GM12891 (cell line): ENCODE results near the gene PSAPL1.

Source experiments
- DNase-seq: peaks from one replicate; pipeline ENCODE4 v3.0.0; 2011; ENCODE audit warnings: low spot score; ENCODE audit not compliant: insufficient read length
- FAIRE-seq: peaks from 2 replicates; lab custom pipeline; 2011; peaks lifted over from hg19 to GRCh38; lab: Jason Lieb, UNC
- PAX5 ChIP-seq: IDR thresholded peaks from 2 replicates; pipeline ENCODE4 v1.6.1; 2011; ENCODE audit warnings: low read length, moderate library complexity, mild to moderate bottlenecking; ENCODE audit not compliant: insufficient read depth, severe bottlenecking
- POLR2A ChIP-seq: IDR thresholded peaks from 2 replicates; pipeline ENCODE4 v1.6.1; 2011; ENCODE audit warnings: low read depth, low read length, control low read depth
- POLR2AphosphoS5 ChIP-seq: IDR thresholded peaks from 2 replicates; pipeline ENCODE4 v1.6.1; 2011; ENCODE audit warnings: low read depth, low read length, control low read depth
- POU2F2 ChIP-seq: IDR thresholded peaks from 2 replicates; pipeline ENCODE4 v1.6.1; 2011; ENCODE audit warnings: low read depth, mild to moderate bottlenecking, control low read depth, low read length, moderate library complexity
- SPI1 ChIP-seq: IDR thresholded peaks from 2 replicates; pipeline ENCODE4 v1.6.1; 2011; ENCODE audit warnings: low read depth, low read length, control low read depth
- TAF1 ChIP-seq: IDR thresholded peaks from 2 replicates; pipeline ENCODE4 v1.6.1; 2011; ENCODE audit warnings: low read depth, low read length, control low read depth

The PSAPL1 gene

DNA sequence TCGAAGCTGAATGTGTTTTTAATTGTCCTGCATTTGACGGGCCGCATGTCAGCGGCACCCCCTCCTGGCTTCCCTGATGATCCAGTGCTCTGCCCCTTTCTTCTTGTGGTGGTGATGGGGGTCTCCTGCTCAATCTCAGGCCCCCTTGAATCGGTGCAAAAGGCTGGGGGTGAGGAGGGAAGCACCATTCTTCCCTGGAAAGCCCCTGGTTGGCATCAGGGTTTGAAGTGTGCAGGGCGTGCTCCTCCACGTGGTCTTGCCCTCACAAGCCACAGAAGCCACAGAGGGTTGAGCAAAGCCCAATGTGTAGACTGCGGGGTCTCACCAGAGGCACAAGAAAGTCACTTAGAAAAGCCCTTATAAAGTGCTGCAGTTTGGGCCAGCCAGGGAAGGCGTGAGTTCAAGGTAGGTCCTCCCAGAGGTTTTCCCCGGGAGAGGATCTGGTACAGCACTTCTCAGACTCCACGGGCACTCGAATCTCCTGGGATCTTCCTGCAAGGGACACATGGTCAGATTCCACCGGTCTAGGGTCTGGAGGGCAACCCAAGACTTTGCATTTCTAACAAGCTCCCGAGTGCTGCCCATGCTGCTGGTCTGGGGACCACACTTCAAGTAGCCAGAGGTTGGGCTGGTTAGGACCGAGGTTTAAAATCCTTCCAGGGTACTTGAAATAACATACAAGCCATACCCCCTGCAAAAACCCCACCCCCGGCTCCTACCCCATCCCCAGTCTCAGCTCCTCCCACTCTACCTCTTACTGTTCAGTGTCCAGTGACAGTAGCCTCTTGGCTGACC, 35.1 kb downstream of the PSAPL1 start:
- FAIRE-seq (no peak), DNase-seq (no peak)
- no peak for TF ChIP-seq POU2F2
- no peak for TF ChIP-seq POLR2A

DNA sequence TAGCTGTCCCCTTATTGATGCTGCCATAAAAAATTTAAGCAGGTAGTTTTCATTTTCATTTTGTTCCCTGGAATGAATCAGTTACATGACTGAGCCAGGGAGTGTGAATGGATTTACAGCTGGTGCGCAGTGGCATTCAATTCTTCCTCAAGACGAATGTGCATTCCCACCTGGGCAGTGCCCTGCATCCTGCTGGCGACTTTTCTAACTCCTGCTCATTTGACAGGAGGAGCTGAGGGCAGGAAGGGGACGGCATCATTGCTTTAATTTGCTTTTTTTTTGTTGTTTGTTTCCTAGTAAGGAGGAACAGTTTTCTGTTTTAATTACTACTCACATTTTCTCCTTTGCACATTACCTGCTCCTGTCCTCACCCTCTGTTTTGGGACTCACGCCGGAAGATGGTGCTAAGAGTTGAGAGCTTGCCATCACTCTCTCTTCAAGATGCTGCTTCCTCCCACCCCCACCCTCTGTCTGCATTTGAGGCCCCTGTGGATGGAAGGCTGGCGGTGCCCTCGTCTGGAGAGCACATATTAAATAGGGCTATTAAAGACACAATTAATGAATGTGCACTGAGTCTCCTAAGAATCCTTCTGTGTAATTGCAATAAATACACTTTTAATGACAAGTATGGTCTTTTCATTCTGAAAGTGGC, 35.8 kb downstream of the PSAPL1 start:
- DNase-seq (no peak), FAIRE-seq (no peak)
- TF ChIP-seq POLR2A, result no peak
- TF ChIP-seq PAX5, result no peak
- no peak for TF ChIP-seq TAF1
- TF ChIP-seq POU2F2, result no peak
- TF ChIP-seq SPI1, result no peak
- no peak for TF ChIP-seq POLR2AphosphoS5

DNA sequence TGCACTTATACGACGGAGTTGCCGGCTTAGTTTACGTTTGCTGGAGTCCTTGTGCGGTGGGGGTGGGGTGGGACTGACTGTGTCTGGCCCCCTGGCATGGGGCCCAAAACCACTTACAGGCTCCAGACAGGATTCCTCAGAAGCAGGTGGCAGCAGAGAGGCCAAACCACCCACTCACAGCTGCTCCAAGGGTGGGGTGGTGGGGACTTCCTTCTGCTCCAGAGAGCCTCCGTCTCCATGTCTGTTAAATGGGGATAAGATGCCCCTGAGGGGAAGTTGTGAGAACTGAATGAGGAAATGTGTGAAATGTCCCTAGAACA, 36.7 kb downstream of the PSAPL1 start:
- FAIRE-seq (no peak), DNase-seq (no peak)
- TF ChIP-seq POLR2A, result no peak
- no peak for TF ChIP-seq TAF1
- no peak for TF ChIP-seq POLR2AphosphoS5
- no peak for TF ChIP-seq PAX5
- no peak for TF ChIP-seq POU2F2
- no peak for TF ChIP-seq SPI1

- TF ChIP-seq POLR2A (no peak), POLR2AphosphoS5 (no peak), POU2F2 (no peak), SPI1 (no peak), TAF1 (no peak), PAX5 (no peak)
- no peak for DNase-seq
- no peak for FAIRE-seq
Measured at GRCh38 chr4:7397206-7398103, 37.3 kb downstream of the PSAPL1 start.

GRCh38 chr4:7396186-7396910, 38.4 kb downstream of the PSAPL1 start:
- no peak for TF ChIP-seq POLR2A
- no peak for TF ChIP-seq PAX5
- TF ChIP-seq TAF1, result no peak
- no peak for TF ChIP-seq POLR2AphosphoS5
- FAIRE-seq (no peak), DNase-seq (no peak)

GRCh38 chr4:7395645-7396044, 39.1 kb downstream of the PSAPL1 start:
- TF ChIP-seq TAF1 (no peak), PAX5 (no peak), POLR2A (no peak), SPI1 (no peak), POU2F2 (no peak), POLR2AphosphoS5 (no peak)
- DNase-seq (no peak), FAIRE-seq (no peak)

DNA sequence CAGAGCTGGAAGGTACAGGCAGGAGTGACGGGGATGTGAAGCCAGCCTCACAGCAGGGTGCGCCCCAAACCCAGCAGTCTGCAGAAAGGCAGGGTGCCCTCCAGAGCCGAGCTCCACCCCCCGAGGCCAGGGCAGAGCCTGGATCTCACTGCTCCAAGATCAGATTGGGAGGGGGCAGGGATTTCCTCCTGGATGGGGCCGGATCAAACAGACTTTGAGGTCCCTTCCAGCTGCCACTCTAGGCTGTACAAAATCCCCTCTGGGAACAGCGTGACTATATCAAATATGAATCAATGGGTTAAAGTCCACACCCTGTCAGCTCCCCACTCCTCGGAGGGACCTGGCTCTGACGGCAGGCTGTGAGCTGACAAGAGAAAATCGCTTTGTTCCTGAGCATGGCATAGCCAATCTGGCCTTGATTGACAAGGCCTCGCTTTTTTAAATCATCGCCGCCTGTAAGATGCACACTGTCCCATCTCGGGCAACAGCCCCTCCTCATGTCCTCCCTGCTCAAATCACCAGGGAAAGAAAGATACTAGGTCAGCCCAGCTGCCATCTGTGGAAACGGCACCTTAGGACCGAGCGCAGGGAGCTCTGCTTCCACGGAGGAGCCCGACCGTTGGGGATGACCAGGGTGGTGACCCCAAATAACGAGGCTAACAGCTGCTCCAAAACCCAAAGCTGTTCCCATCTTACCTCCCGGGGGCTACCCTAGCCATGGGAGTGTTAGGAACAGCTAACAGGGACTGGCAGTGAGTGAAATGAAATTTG, 39.9 kb downstream of the PSAPL1 start:
- TF ChIP-seq SPI1 (no peak), PAX5 (no peak), POU2F2 (no peak), POLR2AphosphoS5 (no peak), POLR2A (no peak), TAF1 (no peak)
- DNase-seq (no peak), FAIRE-seq (no peak)

DNA sequence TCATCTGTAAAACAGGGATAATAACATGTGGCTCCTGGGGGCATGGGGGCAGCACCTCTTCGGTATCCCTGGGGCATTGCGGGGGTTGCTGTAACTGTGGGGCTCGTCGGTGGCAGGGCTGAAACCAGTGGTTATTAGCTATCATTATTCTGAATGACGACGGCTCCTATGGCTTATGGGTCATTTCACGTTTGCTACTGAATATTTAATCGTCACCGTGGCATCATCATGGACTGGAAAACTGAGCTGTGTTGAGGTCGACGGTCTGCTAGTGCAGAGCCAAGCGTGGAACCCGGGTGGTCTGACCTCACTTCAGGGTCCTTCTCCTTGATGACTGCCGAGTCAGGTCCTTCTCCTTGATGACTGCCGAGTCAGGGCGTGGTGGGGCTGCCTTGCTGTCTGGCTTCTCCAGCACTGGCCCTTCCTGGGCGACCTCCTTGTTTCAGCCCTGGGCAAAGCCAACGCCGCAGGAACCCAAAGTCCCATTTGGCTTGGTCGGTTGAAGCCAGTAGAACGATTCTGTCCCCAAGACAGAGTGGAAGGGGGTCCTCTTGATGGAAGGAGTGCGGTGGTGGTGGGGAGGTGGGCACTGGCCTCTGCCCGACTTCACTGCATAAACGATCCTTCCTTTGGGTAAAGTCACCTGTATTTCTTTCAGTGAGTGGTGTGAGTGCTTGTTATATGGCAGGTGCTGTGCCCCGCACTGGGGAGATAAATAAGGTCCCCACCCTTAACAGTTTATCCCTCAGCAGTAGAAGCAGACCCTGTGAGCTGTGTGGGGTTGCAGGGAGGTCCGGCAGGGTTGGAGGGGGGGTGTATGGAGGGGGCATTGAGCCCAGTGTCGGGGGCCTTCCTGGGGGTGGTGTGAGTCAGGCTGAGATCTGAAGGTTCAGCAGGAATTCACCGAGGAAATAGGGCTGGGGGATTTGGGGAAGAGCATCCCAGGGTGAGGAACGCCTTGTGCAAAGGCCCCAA, 40.8 kb downstream of the PSAPL1 start:
- no peak for DNase-seq
- no peak for FAIRE-seq
- TF ChIP-seq POU2F2, result no peak
- TF ChIP-seq POLR2A, result no peak
- TF ChIP-seq TAF1, result no peak
- TF ChIP-seq POLR2AphosphoS5, result no peak
- no peak for TF ChIP-seq SPI1
- no peak for TF ChIP-seq PAX5
